Calu3 (cell line): ENCODE results near the gene FRY. TPM values are rescaled to one million over a fixed set of nuclear protein-coding genes. Genes with fewer than 3 reads are reported as not detected.
"Not testable (repeated sequence)": the region's sequence is repeated elsewhere in the genome, so short reads cannot be mapped to it uniquely, and the experiment has no call there.

Source experiments
- BruUV-seq: library from RNA; stranded (reverse); fragments of 400-500 nt; replicated peaks from 2 replicates; lab custom pipeline; 2021; lab: Mats Ljungman, UMichigan
- CTCF ChIA-PET: fragments of 300-600 bp; sonication (Branson Sonifier 250); formaldehyde crosslinking; loops from one replicate; lab custom pipeline; 2022; ENCODE audit warnings: antibody characterized with exemption; lab: Charles Lee
- DNase-seq: peaks from one replicate; pipeline ENCODE4 v3.0.0; 2022
- H3K27ac Mint-ChIP-seq: one replicate; pipeline ENCODE4 v1.8.0; 2022; ENCODE audit warnings: mixed read lengths; ENCODE audit not compliant: unreplicated experiment
- H3K27me3 Mint-ChIP-seq: one replicate; pipeline ENCODE4 v1.8.0; 2022; ENCODE audit warnings: mixed read lengths; ENCODE audit not compliant: unreplicated experiment
- H3K36me3 Mint-ChIP-seq: one replicate; pipeline ENCODE4 v1.8.0; 2022; ENCODE audit warnings: mild to moderate bottlenecking, moderate library complexity, mixed read lengths; ENCODE audit not compliant: insufficient read depth, unreplicated experiment
- H3K4me1 Mint-ChIP-seq: one replicate; pipeline ENCODE4 v1.8.0; 2022; ENCODE audit warnings: mild to moderate bottlenecking, low read depth, mixed read lengths; ENCODE audit not compliant: unreplicated experiment
- H3K4me3 Mint-ChIP-seq: one replicate; pipeline ENCODE4 v1.8.0; 2022; ENCODE audit warnings: mild to moderate bottlenecking, low read depth, moderate library complexity, mixed read lengths; ENCODE audit not compliant: unreplicated experiment
- H3K9me3 Mint-ChIP-seq: one replicate; pipeline ENCODE4 v1.8.0; 2022; ENCODE audit warnings: low read depth, mixed read lengths; ENCODE audit not compliant: unreplicated experiment
- intact Hi-C: fragments of 100-400 bp; cut with micrococcal nuclease; formaldehyde crosslinking; loops from one replicate; pipeline ENCODE4 v1.10.0; 2022; ENCODE audit not compliant: unreplicated experiment
- total RNA-seq: library from RNA; stranded (reverse); gene quantifications from 2 replicates; pipeline ENCODE4 v1.2.3, GENCODE V29; 2022
- TF ChIP-seq, protein P1 (sequence below): fragments of 200-600 bp; IDR thresholded peaks from one replicate; pipeline ENCODE4 v1.8.0; 2022; ENCODE audit warnings: antibody characterized with exemption; ENCODE audit not compliant: unreplicated experiment

Gene FRY
- total RNA-seq, 1 experiment from 2014 or later = 6.2 TPM

- H3K36me3 Mint-ChIP-seq = no peaks in the 10 kb centered on the region
- H3K9me3 Mint-ChIP-seq = no peaks in the 10 kb centered on the region
- TF ChIP-seq, protein P1, sequence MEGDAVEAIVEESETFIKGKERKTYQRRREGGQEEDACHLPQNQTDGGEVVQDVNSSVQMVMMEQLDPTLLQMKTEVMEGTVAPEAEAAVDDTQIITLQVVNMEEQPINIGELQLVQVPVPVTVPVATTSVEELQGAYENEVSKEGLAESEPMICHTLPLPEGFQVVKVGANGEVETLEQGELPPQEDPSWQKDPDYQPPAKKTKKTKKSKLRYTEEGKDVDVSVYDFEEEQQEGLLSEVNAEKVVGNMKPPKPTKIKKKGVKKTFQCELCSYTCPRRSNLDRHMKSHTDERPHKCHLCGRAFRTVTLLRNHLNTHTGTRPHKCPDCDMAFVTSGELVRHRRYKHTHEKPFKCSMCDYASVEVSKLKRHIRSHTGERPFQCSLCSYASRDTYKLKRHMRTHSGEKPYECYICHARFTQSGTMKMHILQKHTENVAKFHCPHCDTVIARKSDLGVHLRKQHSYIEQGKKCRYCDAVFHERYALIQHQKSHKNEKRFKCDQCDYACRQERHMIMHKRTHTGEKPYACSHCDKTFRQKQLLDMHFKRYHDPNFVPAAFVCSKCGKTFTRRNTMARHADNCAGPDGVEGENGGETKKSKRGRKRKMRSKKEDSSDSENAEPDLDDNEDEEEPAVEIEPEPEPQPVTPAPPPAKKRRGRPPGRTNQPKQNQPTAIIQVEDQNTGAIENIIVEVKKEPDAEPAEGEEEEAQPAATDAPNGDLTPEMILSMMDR = no peak
- no peaks in the 10 kb centered on the region for H3K27me3 Mint-ChIP-seq
- H3K27ac Mint-ChIP-seq = no peak overlapping the region
- DNase-seq = peak; percentile 27
- CTCF ChIA-PET = interaction anchor here (0.7 to 1.0 kb wide), 3 partner anchors 9 to 88 kb away, joined by 3 to 4 read pairs (median 4); no protein-coding TSS in a partner anchor
- no peak overlapping the region for H3K4me3 Mint-ChIP-seq
- BruUV-seq = no TSS peak
- intact Hi-C loops = no loop called here
- peaks cover 16% of the 10 kb centered on the region for H3K4me1 Mint-ChIP-seq
Observed at GRCh38 chr13:31998131-31998530, 33.4 kb upstream of the FRY start.

DNA sequence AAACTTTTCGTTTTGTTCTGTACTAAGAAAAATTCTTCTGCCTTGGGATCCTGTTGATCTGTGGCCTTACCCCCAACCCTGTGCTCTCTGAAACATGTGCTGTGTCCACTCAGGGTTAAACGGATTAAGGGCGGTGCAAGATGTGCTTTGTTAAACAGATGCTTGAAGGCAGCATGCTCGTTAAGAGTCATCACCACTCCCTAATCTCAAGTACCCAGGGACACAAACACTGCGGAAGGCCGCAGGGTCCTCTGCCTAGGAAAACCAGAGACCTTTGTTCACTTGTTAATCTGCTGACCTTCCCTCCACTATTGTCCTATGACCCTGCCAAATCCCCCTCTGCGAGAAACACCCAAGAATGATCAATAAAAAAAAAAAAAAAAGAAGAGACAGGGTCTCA lies 30.8 kb upstream of the FRY start:
- DNase-seq, H3K27ac Mint-ChIP-seq, BruUV-seq, H3K36me3 Mint-ChIP-seq, H3K27me3 Mint-ChIP-seq, H3K9me3 Mint-ChIP-seq, intact Hi-C loops, H3K4me3 Mint-ChIP-seq: not testable (repeated sequence)
- CTCF ChIA-PET = interaction anchor here (1.0 kb wide), 1 partner anchor 91 kb away, joined by 8 read pairs; no protein-coding TSS in a partner anchor
- peaks cover 16% of the 10 kb centered on the region for H3K4me1 Mint-ChIP-seq

DNA sequence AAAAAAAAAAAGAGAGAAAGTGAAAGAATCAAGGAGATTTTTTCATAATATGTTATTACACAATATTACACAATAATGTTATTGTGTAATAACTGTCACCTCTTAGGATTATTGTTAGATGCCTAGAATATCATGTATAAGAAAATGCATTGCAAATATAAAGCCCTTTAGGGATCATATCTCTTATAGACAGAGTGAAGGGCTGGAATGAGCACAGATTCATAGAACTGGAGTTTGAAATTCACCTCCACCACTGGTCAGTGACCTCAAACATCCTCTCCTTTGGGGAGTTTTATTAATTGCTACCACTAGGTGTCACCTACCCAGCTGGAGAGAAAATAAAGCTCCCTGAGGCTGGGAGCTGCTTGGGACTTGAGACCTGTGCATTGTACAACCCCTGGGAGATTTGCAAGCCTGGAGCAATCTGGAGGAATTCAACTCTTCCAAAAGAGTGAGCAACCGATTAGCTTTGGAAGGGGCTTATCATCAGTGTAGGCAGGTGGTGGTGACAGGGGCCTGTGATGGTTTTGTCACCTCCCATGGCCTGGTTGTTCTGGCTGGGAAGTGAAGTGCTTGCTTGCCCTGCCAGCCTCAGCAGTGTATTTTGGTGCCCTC lies 30.3 kb upstream of the FRY start:
- peak; percentile 21 for DNase-seq
- TF ChIP-seq, protein P1 = peak; percentile 41
- peaks cover 16% of the 10 kb centered on the region for H3K4me1 Mint-ChIP-seq
- BruUV-seq = no TSS peak
- intact Hi-C loops = no loop called here
- no peaks in the 10 kb centered on the region for H3K27me3 Mint-ChIP-seq
- H3K36me3 Mint-ChIP-seq = no peaks in the 10 kb centered on the region
- no peak overlapping the region for H3K4me3 Mint-ChIP-seq
- no peak overlapping the region for H3K27ac Mint-ChIP-seq
- H3K9me3 Mint-ChIP-seq = no peaks in the 10 kb centered on the region
- CTCF ChIA-PET = interaction anchor here (1.0 kb wide), 1 partner anchor 91 kb away, joined by 8 read pairs; no protein-coding TSS in a partner anchor

DNA sequence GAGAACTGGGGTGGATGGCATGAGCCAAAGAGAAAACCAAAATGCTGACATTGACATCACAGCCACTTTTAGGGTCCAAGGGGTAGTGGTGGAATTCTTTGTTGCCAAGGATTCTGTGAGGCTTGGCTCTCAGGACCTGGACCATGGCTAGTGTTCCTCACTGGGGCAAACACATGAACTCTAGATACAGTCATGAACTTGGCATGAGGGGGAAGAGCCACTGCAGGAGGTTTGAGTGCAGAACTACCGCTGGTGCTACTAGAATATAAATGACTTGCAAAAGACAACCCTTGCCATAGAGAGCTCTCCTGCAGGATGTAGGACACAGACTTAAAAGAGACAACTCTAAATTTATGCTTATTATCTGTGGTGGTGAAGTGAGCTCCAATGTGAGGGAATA lies 29.8 kb upstream of the FRY start:
- Mint-ChIP-seq H3K27me3 (no peaks in the 10 kb centered on the region), H3K9me3 (no peaks in the 10 kb centered on the region), H3K4me1 (peaks cover 16% of the 10 kb centered on the region), H3K36me3 (no peaks in the 10 kb centered on the region), H3K4me3 (no peak overlapping the region), H3K27ac (no peak overlapping the region)
- no TSS peak for BruUV-seq
- CTCF ChIA-PET = interaction anchor here (1.0 kb wide), 1 partner anchor 92 kb away, joined by 8 read pairs; no protein-coding TSS in a partner anchor
- TF ChIP-seq, protein P1 = no peak
- intact Hi-C loops = no loop called here
- DNase-seq = no peak

GRCh38 chr13:32002873-32003272 lies 28.7 kb upstream of the FRY start:
- Mint-ChIP-seq H3K4me1 (peaks cover 11% of the 10 kb centered on the region), H3K9me3 (no peaks in the 10 kb centered on the region), H3K36me3 (no peaks in the 10 kb centered on the region), H3K27ac (no peak overlapping the region), H3K27me3 (no peaks in the 10 kb centered on the region), H3K4me3 (no peak overlapping the region)
- BruUV-seq = no TSS peak
- CTCF ChIA-PET = no interaction called here
- intact Hi-C loops = no loop called here
- TF ChIP-seq, protein P1 = no peak
- DNase-seq = no peak
